CD4-positive, alpha-beta memory T cell (primary cell): ENCODE results near the gene ALPI. TPM values are rescaled to one million over a fixed set of nuclear protein-coding genes. Genes with fewer than 3 reads are reported as not detected.
A peak's percentile ranks its signal among the peaks of the same experiment; 100 is the strongest.
"Not testable (repeated sequence)": the region's sequence is repeated elsewhere in the genome, so short reads cannot be mapped to it uniquely, and the experiment has no call there.

Experiments
- CTCF ChIA-PET: fragments of 350-600 bp; sonication (Branson Sonifier 250); formaldehyde crosslinking; loops from one replicate; lab custom pipeline; 2021; ENCODE audit warnings: inconsistent platforms; ENCODE audit not compliant: partially characterized antibody; lab: Charles Lee
- POLR2A ChIA-PET: fragments of 350-600 bp; sonication (Branson Sonifier 250); formaldehyde crosslinking; loops from one replicate; lab custom pipeline; 2021; ENCODE audit not compliant: partially characterized antibody; lab: Charles Lee
- DNase-seq, 5 donors: peaks; one replicate each; pipeline versions ENCODE4 v3.0.0 to v3.0.0-alpha.2; 2020 to 2022; ENCODE audit warnings: mixed read lengths in 1 of 5
- H3K27ac ChIP-seq: one replicate; pipeline ENCODE4 v1.7.0; 2013; ENCODE audit warnings: low read depth, low read length
- H3K27me3 ChIP-seq: 2 replicates; pipeline ENCODE4 v1.7.0; 2013; ENCODE audit warnings: mild to moderate bottlenecking, low read length, moderate library complexity; ENCODE audit not compliant: insufficient read depth
- H3K36me3 ChIP-seq: 2 replicates; pipeline ENCODE4 v1.7.0; 2013; ENCODE audit warnings: mild to moderate bottlenecking, low read length, moderate library complexity; ENCODE audit not compliant: insufficient read depth
- H3K4me1 ChIP-seq: 2 replicates; pipeline ENCODE4 v1.7.0; 2013; ENCODE audit warnings: mild to moderate bottlenecking, low read length, moderate library complexity; ENCODE audit not compliant: insufficient read depth
- H3K4me3 ChIP-seq, 2 donors: one replicate each; pipeline ENCODE4 v1.7.0; 2013; ENCODE audit warnings: low read length in 2 of 2, mild to moderate bottlenecking in 1 of 2
- H3K9me3 ChIP-seq, 2 donors: one replicate each; pipeline ENCODE4 v1.7.0; 2013; ENCODE audit warnings: low read length in 2 of 2, control low read depth in 1 of 2; ENCODE audit not compliant: control insufficient read depth in 1 of 2
- H3K27ac Mint-ChIP-seq, 7 donors: one replicate each; pipeline ENCODE4 v1.8.0; 2020 to 2021; ENCODE audit warnings: mixed read lengths in 7 of 7, mild to moderate bottlenecking in 6 of 7, inconsistent platforms in 3 of 7, moderate library complexity in 3 of 7
- H3K27me3 Mint-ChIP-seq, 2 donors: one replicate each; pipeline ENCODE4 v1.8.0; 2020 to 2021; ENCODE audit warnings: mixed read lengths in 2 of 2
- H3K36me3 Mint-ChIP-seq, 2 donors: one replicate each; pipeline ENCODE4 v1.8.0; 2020 to 2021; ENCODE audit warnings: mixed read lengths in 2 of 2, inconsistent platforms in 1 of 2, mild to moderate bottlenecking in 1 of 2
- H3K4me1 Mint-ChIP-seq, 4 donors: one replicate each; pipeline ENCODE4 v1.8.0; 2020 to 2021; ENCODE audit warnings: mixed read lengths in 4 of 4, mild to moderate bottlenecking in 1 of 4
- H3K4me3 Mint-ChIP-seq, 8 donors: one replicate each; pipeline ENCODE4 v1.8.0; 2020 to 2021; ENCODE audit warnings: mixed read lengths in 8 of 8, mild to moderate bottlenecking in 7 of 8, moderate library complexity in 6 of 8, inconsistent platforms in 3 of 8
- H3K9me3 Mint-ChIP-seq, 8 donors: one replicate each; pipeline ENCODE4 v1.8.0; 2020 to 2021; ENCODE audit warnings: mixed read lengths in 8 of 8, mild to moderate bottlenecking in 5 of 8, inconsistent platforms in 3 of 8, moderate library complexity in 1 of 8
- intact Hi-C: fragments of 100-400 bp; cut with micrococcal nuclease; formaldehyde crosslinking; loops from one replicate; pipeline ENCODE4 v1.15.1; 2023
- polyA plus RNA-seq, 2 donors: library from polyadenylated mRNA; unstranded; fragments of 300-500 nt; fragmentation: Illumina TruSeq; gene quantifications; one replicate each; pipeline ENCODE4 v1.2.3, GENCODE V29; 2021
- total RNA-seq, 2 experiments: library from RNA; stranded (reverse); gene quantifications; one replicate each; pipeline ENCODE4 v1.2.3, GENCODE V29; 2021

ALPI gene
- total and polyA plus RNA-seq, 4 experiments from 2014 or later, result not detected

GRCh38 chr2:232422051-232422450, 33.9 kb upstream of the ALPI start:
- Histone ChIP-seq H3K4me3 (no peak overlapping the region), H3K36me3 (no peaks in the 10 kb centered on the region), H3K4me1 (peaks cover 3% of the 10 kb centered on the region), H3K9me3 (no peaks in the 10 kb centered on the region), H3K27ac (no peak overlapping the region), H3K27me3 (no peaks in the 10 kb centered on the region)
- DNase-seq, result no peak
- POLR2A ChIA-PET, result no interaction called here
- Mint-ChIP-seq H3K9me3 (peaks cover 0 to 11% (median 2%) of the 10 kb centered on the region in 8 donors), H3K36me3 (no peaks in the 10 kb centered on the region), H3K4me1 (peaks cover 5 to 23% (median 12%) of the 10 kb centered on the region in 4 donors), H3K4me3 (peak overlapping the region in 7 of 8 donors; percentile 29 to 75 (median 57)), H3K27ac (peak overlapping the region in 1 of 7 donors; percentile 29), H3K27me3 (peaks cover 31 to 35% of the 10 kb centered on the region in 2 donors)
- CTCF ChIA-PET, result no interaction called here
- intact Hi-C loops, result no loop called here

- H3K27ac ChIP-seq, DNase-seq, H3K27ac Mint-ChIP-seq, H3K4me3 ChIP-seq, H3K36me3 ChIP-seq, CTCF ChIA-PET, POLR2A ChIA-PET, H3K4me1 ChIP-seq, H3K9me3 ChIP-seq, intact Hi-C loops, H3K27me3 ChIP-seq, H3K36me3 Mint-ChIP-seq: not testable (repeated sequence)
- Mint-ChIP-seq H3K4me3 (peak overlapping the region in 1 of 8 donors; percentile 25), H3K27me3 (peaks cover 30 to 34% of the 10 kb centered on the region in 2 donors), H3K4me1 (peaks cover 5 to 23% (median 12%) of the 10 kb centered on the region in 4 donors), H3K9me3 (peaks cover 0 to 11% (median 2%) of the 10 kb centered on the region in 8 donors)
These were observed 33.0 kb upstream of the ALPI start for GRCh38 chr2:232422996-232423395.

GRCh38 chr2:232423407-232423806, 32.5 kb upstream of the ALPI start:
- peaks cover 3 to 20% (median 10%) of the 10 kb centered on the region in 4 donors for H3K4me1 Mint-ChIP-seq
- H3K9me3 ChIP-seq, CTCF ChIA-PET, H3K4me1 ChIP-seq, H3K27ac Mint-ChIP-seq, DNase-seq, H3K27ac ChIP-seq, H3K36me3 Mint-ChIP-seq, intact Hi-C loops, H3K4me3 Mint-ChIP-seq, H3K36me3 ChIP-seq, H3K27me3 ChIP-seq, H3K4me3 ChIP-seq, POLR2A ChIA-PET: not testable (repeated sequence)
- peaks cover 0 to 11% (median 2%) of the 10 kb centered on the region in 8 donors for H3K9me3 Mint-ChIP-seq
- H3K27me3 Mint-ChIP-seq, result peaks cover 26 to 30% of the 10 kb centered on the region in 2 donors

- intact Hi-C loops, result no loop called here
- no peak for DNase-seq
- H3K36me3 Mint-ChIP-seq, result no peaks in the 10 kb centered on the region
- ChIA-PET POLR2A (no interaction called here), CTCF (interaction anchor here (1.0 kb wide), 1 partner anchor 16 kb away, joined by 3 read pairs; no protein-coding TSS in a partner anchor)
- H3K27ac ChIP-seq, result no peak overlapping the region
- H3K27ac Mint-ChIP-seq, result no peak overlapping the region
- H3K9me3 ChIP-seq, result no peaks in the 10 kb centered on the region
- H3K27me3 ChIP-seq, result no peaks in the 10 kb centered on the region
- no peak overlapping the region for H3K4me3 ChIP-seq
- H3K9me3 Mint-ChIP-seq, result peaks cover 0 to 1% (median 0%) of the 10 kb centered on the region in 8 donors
- no peaks in the 10 kb centered on the region for H3K36me3 ChIP-seq
- H3K4me1 Mint-ChIP-seq, result no peaks in the 10 kb centered on the region
- H3K27me3 Mint-ChIP-seq, result no peaks in the 10 kb centered on the region
- no peaks in the 10 kb centered on the region for H3K4me1 ChIP-seq
- H3K4me3 Mint-ChIP-seq, result no peak overlapping the region
These were observed 24.0 kb upstream of the ALPI start for GRCh38 chr2:232431705-232432590.

GRCh38 chr2:232432598-232433184, 23.3 kb upstream of the ALPI start:
- H3K27ac Mint-ChIP-seq, result no peak overlapping the region
- Histone ChIP-seq H3K4me3 (no peak overlapping the region), H3K4me1 (no peaks in the 10 kb centered on the region), H3K36me3 (no peaks in the 10 kb centered on the region), H3K27me3 (no peaks in the 10 kb centered on the region), H3K9me3 (no peaks in the 10 kb centered on the region), H3K27ac (no peak overlapping the region)
- intact Hi-C loops, result no loop called here
- no peak overlapping the region for H3K4me3 Mint-ChIP-seq
- H3K36me3 Mint-ChIP-seq, result no peaks in the 10 kb centered on the region
- peaks cover 0 to 1% (median 0%) of the 10 kb centered on the region in 8 donors for H3K9me3 Mint-ChIP-seq
- POLR2A ChIA-PET, result no interaction called here
- H3K27me3 Mint-ChIP-seq, result peaks cover 0 to 2% of the 10 kb centered on the region in 2 donors
- CTCF ChIA-PET, result interaction anchor here (1.0 kb wide), 1 partner anchor 16 kb away, joined by 3 read pairs; no protein-coding TSS in a partner anchor
- no peak for DNase-seq
- H3K4me1 Mint-ChIP-seq, result no peaks in the 10 kb centered on the region

- POLR2A ChIA-PET, H3K36me3 Mint-ChIP-seq, H3K27ac Mint-ChIP-seq, H3K9me3 ChIP-seq, H3K36me3 ChIP-seq, H3K4me3 ChIP-seq, H3K27me3 Mint-ChIP-seq, H3K4me3 Mint-ChIP-seq, H3K4me1 ChIP-seq, H3K9me3 Mint-ChIP-seq, H3K4me1 Mint-ChIP-seq, intact Hi-C loops, H3K27ac ChIP-seq, H3K27me3 ChIP-seq, DNase-seq: not testable (repeated sequence)
- CTCF ChIA-PET, result interaction anchor here (0.9 kb wide), 1 partner anchor 14 kb away, joined by 3 read pairs; no protein-coding TSS in a partner anchor
These were observed 22.3 kb upstream of the ALPI start for GRCh38 chr2:232433622-232434021.

- intact Hi-C loops, result no loop called here
- Mint-ChIP-seq H3K4me3 (no peak overlapping the region), H3K36me3 (no peaks in the 10 kb centered on the region), H3K9me3 (peaks cover 0 to 1% (median 0%) of the 10 kb centered on the region in 8 donors), H3K27ac (no peak overlapping the region), H3K27me3 (peaks cover 0 to 3% of the 10 kb centered on the region in 2 donors), H3K4me1 (no peaks in the 10 kb centered on the region)
- Histone ChIP-seq H3K27me3 (no peaks in the 10 kb centered on the region), H3K4me1 (no peaks in the 10 kb centered on the region), H3K36me3 (no peaks in the 10 kb centered on the region), H3K9me3 (no peaks in the 10 kb centered on the region), H3K27ac (no peak overlapping the region), H3K4me3 (no peak overlapping the region)
- DNase-seq, result no peak
- POLR2A ChIA-PET, result no interaction called here
- CTCF ChIA-PET, result interaction anchor here (0.9 kb wide), 1 partner anchor 13 kb away, joined by 3 read pairs; no protein-coding TSS in a partner anchor
These were observed 21.9 kb upstream of the ALPI start for GRCh38 chr2:232434091-232434490.
